Activated CD4-positive, alpha-beta T cell treated with anti-CD3 and anti-CD28 coated beads, Interleukin-2, amount 50 U/mL, for 48 hours (primary cell): ENCODE data around the gene TCHHL1.

Experiments used
- DNase-seq, 2 experiments: peaks; one replicate each; pipeline ENCODE4 v3.0.0-alpha.2; 2020

The TCHHL1 gene

GRCh38 chr1:152036267-152037216 is 52.3 kb downstream of the TCHHL1 start, which contains the start of gene S100A11:
Gene S100A11, minus strand, starts transcription at chr1:152037004. Its CDS starts 89 bp downstream, at chr1:152036915.
- DNase-seq = peak; percentile 89 to 92

GRCh38 chr1:152035539-152036266 is 53.2 kb downstream of the TCHHL1 start:
- peak in 1 of 2 experiments; percentile 40 for DNase-seq

DNA sequence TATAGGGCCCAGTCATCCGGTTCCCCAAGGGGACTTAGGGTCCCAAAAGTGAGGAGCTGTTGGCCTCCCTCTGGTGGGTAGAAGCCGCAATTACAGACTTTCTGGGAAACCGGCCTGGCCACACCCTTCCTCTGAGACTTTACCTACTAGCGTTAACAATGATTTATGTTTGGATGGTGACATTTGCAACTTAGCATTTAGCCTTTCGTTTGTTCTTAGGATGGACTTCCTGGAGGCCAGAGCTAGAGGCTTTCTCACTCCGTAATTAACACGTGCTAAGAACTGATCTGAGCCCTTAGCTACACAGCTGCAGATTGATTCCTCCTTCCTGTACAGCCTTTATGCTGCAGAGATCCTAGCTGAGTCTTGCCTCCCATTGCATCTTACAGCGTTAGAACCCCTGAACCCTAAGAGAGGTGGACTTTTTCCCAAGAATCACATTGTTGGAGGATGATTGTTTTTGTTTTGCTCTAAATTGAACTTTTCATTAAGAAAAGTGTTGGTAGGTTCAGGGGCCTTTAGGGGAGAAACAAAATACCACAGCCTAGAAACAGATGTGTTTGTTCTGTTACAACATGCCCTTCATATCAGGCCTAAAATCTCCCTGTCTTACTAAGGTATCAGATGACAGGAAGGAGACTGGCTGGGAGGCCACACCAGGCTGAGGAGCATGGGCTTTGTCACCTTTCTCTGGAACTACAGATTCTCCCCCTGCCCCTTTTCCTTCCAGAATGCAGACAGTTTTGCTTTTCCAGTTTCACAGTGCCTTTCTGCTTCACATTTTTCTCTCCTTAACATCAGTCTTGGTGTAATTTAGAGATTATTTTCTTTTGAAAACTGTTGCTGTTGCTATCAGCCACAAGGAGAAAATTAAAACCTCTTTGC is 54.0 kb downstream of the TCHHL1 start:
- peak; percentile 73 to 79 for DNase-seq

DNA sequence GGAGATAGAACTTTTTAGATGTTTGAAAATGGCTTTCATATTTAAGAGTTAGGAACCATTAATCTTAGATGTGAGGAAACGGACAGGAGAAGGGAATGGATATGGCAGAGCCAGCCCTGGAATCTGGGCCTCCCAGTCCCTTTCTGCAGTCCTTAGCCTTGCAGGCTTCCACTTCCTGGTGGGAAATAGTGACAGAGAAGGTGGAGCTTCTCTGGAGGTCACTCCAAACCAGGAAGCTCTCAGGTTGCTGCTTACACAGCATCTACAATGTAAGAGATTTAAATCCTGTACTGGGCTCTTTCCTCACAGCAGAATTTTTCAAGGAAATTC is 54.6 kb downstream of the TCHHL1 start:
- DNase-seq = no peak
